Measurements from ENCODE around the gene PGBD5. TPM values are rescaled to one million over a fixed set of nuclear protein-coding genes. Genes with fewer than 3 reads are reported as not detected.

PGBD5 gene
- total and polyA plus RNA-seq, 9 of the 15 experiments (the other 6 are each of a cell fraction or from before 2014, with no cell fraction given): under 0.01 to 0.40 (median 0.10) TPM; not detected in 3

GRCh38 chr1:230312676-230313075 is 113.5 kb downstream of the PGBD5 start:
- no peaks in the 10 kb centered on the region for H4K20me1 ChIP-seq (replicated peaks; ENCODE audit: control insufficient read depth, insufficient read depth, low read length)
- peaks cover 2% of the 10 kb centered on the region for H3K9me1 ChIP-seq (ENCODE audit: control insufficient read depth, insufficient read depth, low read length)
- H3K4me1 ChIP-seq (replicated peaks in 1 of 2; ENCODE audit: control insufficient read depth in 2 of 2, insufficient read depth in 2 of 2, low read length in 2 of 2): no peaks in the 10 kb centered on the region
- no peak overlapping the region for H3K4me3 ChIP-seq
- POLR2A ChIA-PET: interaction anchor here (0.7 to 1.1 kb wide), 2 partner anchors 52 to 415 kb away, joined by 3 to 4 read pairs; no protein-coding TSS in a partner anchor
- no peak overlapping the region for H2AFZ ChIP-seq (ENCODE audit: low read depth, low read length)
- BruUV-seq (replicated peaks): no TSS peak
- DNase-seq (ENCODE audit: extremely low read depth in 1 of 4, low spot score in 3 of 4) (no peak), FAIRE-seq (no peak), ATAC-seq (no peak)
- intact Hi-C loops (cut with micrococcal nuclease): no loop called here
- peaks cover 32 to 60% of the 10 kb centered on the region in 2 experiments for H3K27me3 ChIP-seq (ENCODE audit: control insufficient read depth in 2 of 2, insufficient read depth in 2 of 2, low read length in 2 of 2)
- in situ Hi-C loops (cut with MboI): loop anchor here (25.0 kb wide), 1 partner anchor 600 kb away; no protein-coding TSS in a partner anchor
- WGBS (ENCODE audit: insufficient coverage, low coverage, missing lambda C conversion rate): 0% methylated on average over 3 of the region's 3 CpGs
- no peaks in the 10 kb centered on the region for H3K36me3 ChIP-seq (ENCODE audit: control insufficient read depth, insufficient read depth, low read length)
- H3K27ac ChIP-seq (ENCODE audit: extremely low read depth, low read depth, low read length): no peak overlapping the region
- no peak overlapping the region for H3K4me2 ChIP-seq (ENCODE audit: insufficient read depth, low read length)
- CTCF ChIA-PET (ENCODE audit: low intra/inter-chr PET ratio): no interaction called here
- H3K9ac ChIP-seq (ENCODE audit: insufficient read depth in 1 of 2, low read depth in 2 of 2, low read length in 2 of 2): no peak overlapping the region
- no peaks in the 10 kb centered on the region for H3K9me3 ChIP-seq (replicated peaks; ENCODE audit: control insufficient read depth, insufficient read depth, low read depth, low read length)
- H3K79me2 ChIP-seq (ENCODE audit: control insufficient read depth, insufficient read depth, low read length): no peaks in the 10 kb centered on the region
- TF ChIP-seq ZNF41 (CRISPR knock-in tag; conservative IDR thresholded peaks at IDR 0.05) (no peak), PHF21A (IDR thresholded peaks at IDR 0.05; ENCODE audit: borderline replicate concordance, low read depth) (no peak), DACH1 (IDR thresholded peaks at IDR 0.05; ENCODE audit: partially characterized antibody) (no peak), BRD4 (IDR thresholded peaks at IDR 0.05) (no peak), XRCC5 (IDR thresholded peaks at IDR 0.05; ENCODE audit: low read depth, low read length) (no peak)

Data from K562 (cell line).